Measurements from ENCODE around the gene SOX12.
A peak's percentile ranks its signal among the peaks of the same experiment; 100 is the strongest.

SOX12 gene

DNA sequence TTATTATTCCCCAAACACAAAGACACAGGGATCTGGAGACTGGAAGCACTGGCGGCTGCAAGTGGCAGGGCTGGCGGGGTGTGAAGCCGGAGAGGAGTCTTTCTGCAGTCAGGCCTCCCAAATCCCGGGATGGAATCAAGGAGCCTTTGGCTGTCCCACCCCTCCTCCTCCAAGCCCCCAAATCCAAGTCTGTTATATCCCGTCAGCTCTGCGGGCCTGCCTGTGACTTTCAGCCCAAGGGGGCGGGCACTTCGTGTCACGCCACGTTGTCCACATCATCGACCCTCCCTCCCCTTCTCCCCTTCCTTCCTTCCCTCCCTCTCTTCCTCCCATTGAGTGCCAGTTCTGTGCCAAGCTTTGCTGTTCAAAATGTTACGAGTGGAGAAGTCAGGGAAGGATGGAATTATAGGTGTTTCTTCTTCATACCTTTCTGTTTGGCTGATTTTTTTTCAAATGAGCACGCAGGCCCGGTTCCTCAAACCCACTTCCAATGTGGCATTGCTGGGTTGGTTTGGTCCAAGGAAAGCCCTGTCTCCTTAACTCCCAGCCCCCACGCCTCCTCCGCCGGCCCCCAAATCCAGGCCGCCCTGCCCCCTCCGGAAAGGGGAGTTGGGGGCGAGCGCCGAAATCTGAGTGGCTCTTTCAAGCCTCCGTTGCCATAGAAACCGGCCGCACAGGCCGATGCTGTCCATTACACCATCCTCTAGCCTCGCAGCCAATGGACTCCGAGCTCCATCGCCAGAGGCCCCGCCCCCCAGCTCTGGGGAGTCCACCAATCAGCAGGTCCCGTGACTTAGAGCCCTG is 15.3 kb upstream of the SOX12 start:
- no peak for TF ChIP-seq EZH2 (optimal IDR thresholded peaks at IDR 0.05; ENCODE audit: low read depth, low read length)
- TF ChIP-seq, protein P1, sequence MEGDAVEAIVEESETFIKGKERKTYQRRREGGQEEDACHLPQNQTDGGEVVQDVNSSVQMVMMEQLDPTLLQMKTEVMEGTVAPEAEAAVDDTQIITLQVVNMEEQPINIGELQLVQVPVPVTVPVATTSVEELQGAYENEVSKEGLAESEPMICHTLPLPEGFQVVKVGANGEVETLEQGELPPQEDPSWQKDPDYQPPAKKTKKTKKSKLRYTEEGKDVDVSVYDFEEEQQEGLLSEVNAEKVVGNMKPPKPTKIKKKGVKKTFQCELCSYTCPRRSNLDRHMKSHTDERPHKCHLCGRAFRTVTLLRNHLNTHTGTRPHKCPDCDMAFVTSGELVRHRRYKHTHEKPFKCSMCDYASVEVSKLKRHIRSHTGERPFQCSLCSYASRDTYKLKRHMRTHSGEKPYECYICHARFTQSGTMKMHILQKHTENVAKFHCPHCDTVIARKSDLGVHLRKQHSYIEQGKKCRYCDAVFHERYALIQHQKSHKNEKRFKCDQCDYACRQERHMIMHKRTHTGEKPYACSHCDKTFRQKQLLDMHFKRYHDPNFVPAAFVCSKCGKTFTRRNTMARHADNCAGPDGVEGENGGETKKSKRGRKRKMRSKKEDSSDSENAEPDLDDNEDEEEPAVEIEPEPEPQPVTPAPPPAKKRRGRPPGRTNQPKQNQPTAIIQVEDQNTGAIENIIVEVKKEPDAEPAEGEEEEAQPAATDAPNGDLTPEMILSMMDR (IDR thresholded peaks at IDR 0.05; ENCODE audit: low read length) = no peak
- Histone ChIP-seq H3K9me2 (replicated peaks; ENCODE audit: insufficient read depth, low read length) (no peaks in the 10 kb centered on the region), H3K4me3 (ENCODE audit: low read length) (peak overlapping the region; percentile 62), H3K27me3 (replicated peaks; ENCODE audit: insufficient read depth, low read length) (no peaks in the 10 kb centered on the region), H3K9ac (ENCODE audit: low read length) (peak overlapping the region; percentile 30; the same call in 1 of the 2 replicates), H2AFZ (ENCODE audit: low read length) (peak overlapping the region; percentile 73), H3K4me1 (ENCODE audit: low read length) (peaks cover 3% of the 10 kb centered on the region; the same call in 1 of the 2 replicates), H3K36me3 (replicated peaks; ENCODE audit: insufficient read depth, low read length) (no peaks in the 10 kb centered on the region), H3K4me2 (ENCODE audit: low read depth, low read length) (peak overlapping the region; percentile 84), H3F3A (ENCODE audit: insufficient read depth, low read length) (0 out of 2 replicates have a peak, but pooled peaks cover 5% of the 10 kb centered on the region), H4K20me1 (ENCODE audit: insufficient read depth, low read length) (no peaks in the 10 kb centered on the region), H3K79me2 (ENCODE audit: low read length) (no peaks in the 10 kb centered on the region), H3K9me3 (replicated peaks; ENCODE audit: insufficient read depth, low read length) (no peaks in the 10 kb centered on the region), H3K27ac (ENCODE audit: low read length) (no peak overlapping the region)
- peak; percentile 96 for DNase-seq

DNA sequence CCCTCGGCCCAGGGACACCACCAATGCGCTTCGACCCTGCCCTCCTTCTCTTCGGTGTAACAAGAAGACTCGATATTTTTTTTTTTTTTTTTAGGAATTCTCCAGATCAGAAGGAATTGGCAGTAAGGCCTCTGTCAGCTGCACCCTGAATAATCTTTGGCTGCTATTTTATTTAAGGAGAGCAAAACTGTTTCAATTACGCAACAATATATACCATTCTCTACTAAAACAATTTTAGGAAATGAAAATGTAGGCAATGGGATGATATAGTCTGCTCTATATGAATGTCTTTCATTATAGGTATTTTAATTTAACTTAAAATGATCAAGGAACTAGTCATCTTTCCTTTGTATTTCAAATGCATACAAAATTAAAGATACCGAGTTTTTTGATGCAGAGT is 14.7 kb upstream of the SOX12 start:
- no peaks in the 10 kb centered on the region for H3K9me2 ChIP-seq (replicated peaks; ENCODE audit: insufficient read depth, low read length)
- no peaks in the 10 kb centered on the region for H4K20me1 ChIP-seq (ENCODE audit: insufficient read depth, low read length)
- H3K9ac ChIP-seq (ENCODE audit: low read length) = no peak overlapping the region
- H3F3A ChIP-seq (ENCODE audit: insufficient read depth, low read length) = 0 out of 2 replicates have a peak, but pooled peaks cover 5% of the 10 kb centered on the region
- no peaks in the 10 kb centered on the region for H3K9me3 ChIP-seq (replicated peaks; ENCODE audit: insufficient read depth, low read length)
- no peaks in the 10 kb centered on the region for H3K27me3 ChIP-seq (replicated peaks; ENCODE audit: insufficient read depth, low read length)
- no peaks in the 10 kb centered on the region for H3K79me2 ChIP-seq (ENCODE audit: low read length)
- no peak overlapping the region for H3K27ac ChIP-seq (ENCODE audit: low read length)
- H3K4me3 ChIP-seq (ENCODE audit: low read length) = peak overlapping the region; percentile 62
- peak overlapping the region; percentile 84 for H3K4me2 ChIP-seq (ENCODE audit: low read depth, low read length)
- TF ChIP-seq, protein P1 (IDR thresholded peaks at IDR 0.05; ENCODE audit: low read length) = no peak
- TF ChIP-seq EZH2 (optimal IDR thresholded peaks at IDR 0.05; ENCODE audit: low read depth, low read length) = no peak
- no peak for TF ChIP-seq EZH2phosphoT487 (IDR thresholded peaks at IDR 0.05; ENCODE audit: low read length)
- H2AFZ ChIP-seq (ENCODE audit: low read length) = peak overlapping the region; percentile 73
- peaks cover 3% of the 10 kb centered on the region; the same call in 1 of the 2 replicates for H3K4me1 ChIP-seq (ENCODE audit: low read length)
- no peaks in the 10 kb centered on the region for H3K36me3 ChIP-seq (replicated peaks; ENCODE audit: insufficient read depth, low read length)
- no peak for DNase-seq

DNA sequence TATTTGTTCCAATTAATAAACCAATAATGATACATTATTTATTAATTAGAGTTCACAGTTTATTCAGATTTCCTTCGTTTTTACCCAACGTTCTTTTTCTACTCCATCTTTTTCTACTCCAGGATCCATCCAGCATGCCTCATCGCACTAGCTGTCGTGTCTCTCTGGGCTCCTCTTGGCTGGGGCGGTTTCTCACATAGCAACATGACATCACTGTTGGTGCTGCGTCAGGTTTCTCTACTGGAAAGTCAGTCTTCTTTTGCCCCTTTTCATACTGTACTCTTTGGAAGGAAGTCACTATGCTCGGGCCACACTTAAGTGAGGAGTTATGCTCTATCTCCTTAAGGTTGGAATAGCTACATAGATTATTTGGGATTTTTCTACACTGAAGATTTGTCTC is 13.7 kb upstream of the SOX12 start:
- Histone ChIP-seq H3K4me3 (ENCODE audit: low read length) (no peak overlapping the region), H4K20me1 (ENCODE audit: insufficient read depth, low read length) (no peaks in the 10 kb centered on the region), H2AFZ (ENCODE audit: low read length) (no peak overlapping the region), H3K79me2 (ENCODE audit: low read length) (no peaks in the 10 kb centered on the region), H3K36me3 (replicated peaks; ENCODE audit: insufficient read depth, low read length) (no peaks in the 10 kb centered on the region), H3K4me1 (ENCODE audit: low read length) (peaks cover 3% of the 10 kb centered on the region; the same call in 1 of the 2 replicates), H3F3A (ENCODE audit: insufficient read depth, low read length) (0 out of 2 replicates have a peak, but pooled peaks cover 5% of the 10 kb centered on the region), H3K9me2 (replicated peaks; ENCODE audit: insufficient read depth, low read length) (no peaks in the 10 kb centered on the region), H3K27ac (ENCODE audit: low read length) (no peak overlapping the region), H3K27me3 (replicated peaks; ENCODE audit: insufficient read depth, low read length) (no peaks in the 10 kb centered on the region), H3K4me2 (ENCODE audit: low read depth, low read length) (no peak overlapping the region), H3K9me3 (replicated peaks; ENCODE audit: insufficient read depth, low read length) (no peaks in the 10 kb centered on the region), H3K9ac (ENCODE audit: low read length) (no peak overlapping the region)
- DNase-seq = no peak
- TF ChIP-seq EZH2phosphoT487 (IDR thresholded peaks at IDR 0.05; ENCODE audit: low read length) (no peak), EZH2 (optimal IDR thresholded peaks at IDR 0.05; ENCODE audit: low read depth, low read length) (no peak)
- TF ChIP-seq, protein P1 (IDR thresholded peaks at IDR 0.05; ENCODE audit: low read length) = no peak

All from MM.1S (cell line).